HG02938 (cell line): ENCODE data around the gene GPX3.
A peak's percentile ranks its signal among the peaks of the same experiment; 100 is the strongest.

ENCODE experiments used
- ATAC-seq: cut with Tn5 transposase; IDR thresholded peaks from one replicate; pipeline ENCODE4 v1.9.1; 2021; ENCODE audit warnings: mild to moderate bottlenecking, moderate library complexity; ENCODE audit not compliant: unreplicated experiment

The GPX3 gene

GRCh38 chr5:151020304-151021110 lies at the start of gene GPX3:
GPX3 (plus strand) TSS chr5:151020591; CDS start chr5:151020655, 64 bp downstream.
- ATAC-seq, result peak; percentile 81

GRCh38 chr5:150978590-150978989 lies 41.8 kb upstream of the GPX3 start:
- no peak for ATAC-seq

- ATAC-seq, result no peak
Observed at GRCh38 chr5:150987746-150988145, 32.6 kb upstream of the GPX3 start.

- no peak for ATAC-seq
Observed at GRCh38 chr5:150989695-150990094, 30.7 kb upstream of the GPX3 start.

GRCh38 chr5:150992705-150993104 lies 27.7 kb upstream of the GPX3 start:
- ATAC-seq, result no peak

- no peak for ATAC-seq
Observed at GRCh38 chr5:150993422-150993821, 27.0 kb upstream of the GPX3 start.

GRCh38 chr5:150993826-150994412 lies 26.5 kb upstream of the GPX3 start:
- ATAC-seq, result no peak

- ATAC-seq, result no peak
Observed at GRCh38 chr5:150999704-151000442, 20.5 kb upstream of the GPX3 start.

GRCh38 chr5:151001436-151001835 lies 19.0 kb upstream of the GPX3 start:
- ATAC-seq, result no peak

- ATAC-seq, result no peak
Observed at GRCh38 chr5:151002250-151002649, 18.1 kb upstream of the GPX3 start.

GRCh38 chr5:151002681-151003502 lies 17.5 kb upstream of the GPX3 start:
- no peak for ATAC-seq

- ATAC-seq, result no peak
Observed at GRCh38 chr5:151003503-151003860, 16.9 kb upstream of the GPX3 start.

- ATAC-seq, result no peak
Observed at GRCh38 chr5:151004499-151004898, 15.9 kb upstream of the GPX3 start.

GRCh38 chr5:151005187-151005949 lies 15.0 kb upstream of the GPX3 start:
- no peak for ATAC-seq

GRCh38 chr5:151005950-151006576 lies 14.3 kb upstream of the GPX3 start:
- no peak for ATAC-seq

GRCh38 chr5:151006704-151007334 lies 13.6 kb upstream of the GPX3 start:
- no peak for ATAC-seq

- no peak for ATAC-seq
Observed at GRCh38 chr5:151007430-151008209, 12.8 kb upstream of the GPX3 start.

GRCh38 chr5:151008210-151008491 lies 12.2 kb upstream of the GPX3 start:
- no peak for ATAC-seq

- ATAC-seq, result no peak
Observed at GRCh38 chr5:151008906-151009305, 11.5 kb upstream of the GPX3 start.
